Lung (tissue), 12 donors: ENCODE results near the gene ADCY2. TPM values are rescaled to one million over a fixed set of nuclear protein-coding genes. Genes with fewer than 3 reads are reported as not detected.

ENCODE experiments used
- ATAC-seq: fragments of 200-7000 bp; cut with Tn5 transposase; one replicate; pipeline ENCODE4 v1.9.1; 2020; ENCODE audit warnings: moderate number of reproducible peaks; ENCODE audit not compliant: insufficient read depth, low FRiP score
- DNase-seq, 3 donors: peaks; one replicate each; pipeline ENCODE4 v3.0.0-alpha.2; 2013 to 2017
- H3K27ac ChIP-seq, 2 donors: one replicate each; pipeline ENCODE4 v1.5.1; 2013; ENCODE audit warnings: mild to moderate bottlenecking in 2 of 2, moderate library complexity in 2 of 2, control low read depth in 1 of 2, inconsistent platforms in 1 of 2, low read depth in 1 of 2, low read length in 1 of 2
- H3K27me3 ChIP-seq, 3 donors: one replicate each; pipeline ENCODE4 v1.5.1; 2013; ENCODE audit warnings: low read length in 2 of 3; ENCODE audit not compliant: control insufficient read depth in 3 of 3, insufficient read depth in 3 of 3
- H3K36me3 ChIP-seq, 4 donors: one replicate each; pipeline ENCODE4 v1.5.1; 2013; ENCODE audit warnings: low read length in 4 of 4, mild to moderate bottlenecking in 1 of 4, moderate library complexity in 1 of 4; ENCODE audit not compliant: control insufficient read depth in 4 of 4, insufficient read depth in 4 of 4
- H3K4me1 ChIP-seq, 5 donors: one replicate each; pipeline ENCODE4 v1.5.1; 2013; ENCODE audit warnings: low read length in 5 of 5, mild to moderate bottlenecking in 2 of 5, moderate library complexity in 1 of 5; ENCODE audit not compliant: control insufficient read depth in 5 of 5, insufficient read depth in 5 of 5
- H3K4me3 ChIP-seq: one replicate; pipeline ENCODE4 v1.5.1; 2013; ENCODE audit warnings: mild to moderate bottlenecking, control low read depth, moderate library complexity
- H3K9ac ChIP-seq, 2 donors: one replicate each; pipeline ENCODE4 v1.5.1; 2013; ENCODE audit warnings: low read length in 2 of 2, control low read depth in 1 of 2; ENCODE audit not compliant: insufficient read depth in 1 of 2
- H3K9me3 ChIP-seq, 4 donors: one replicate each; pipeline ENCODE4 v1.5.1; 2013; ENCODE audit warnings: low read length in 3 of 4, mild to moderate bottlenecking in 1 of 4, moderate library complexity in 1 of 4; ENCODE audit not compliant: control insufficient read depth in 4 of 4, insufficient read depth in 3 of 4
- WGBS, 2 donors: extraction: QIAGEN DNeasy Blood & Tissue Kit; methylation state at CpG; one replicate each; pipeline ENCODE4 v1.1.7; 2013; 5-methylcytosine and 5-hydroxymethylcytosine counted together
- polyA plus RNA-seq, 2 donors: library from polyadenylated mRNA; stranded (reverse); fragments of 200-250 nt; gene quantifications; one replicate each; pipeline ENCODE4 v1.2.1, GENCODE V29; 2013
- total RNA-seq, 2 donors: library from RNA; depleted of rRNA in 1 of 2; stranded (reverse); fragments of >200 nt in 1 of 2; gene quantifications; one replicate each; pipeline ENCODE4 v1.2.1, GENCODE V29; 2014 to 2021
- TF ChIP-seq, protein P1 (sequence below): IDR thresholded peaks from 2 replicates; pipeline ENCODE4 v1.5.1; 2012; ENCODE audit warnings: mild to moderate bottlenecking; ENCODE audit errors: control extremely low read depth, extremely low read depth
- donor health status: control.
- donor health status: control.
- donor health status: Bipolar disorder and iron deficiency.
- donor health status: healthy.
- donor health status: DM: yes; HTN: yes; CAD: no.

ADCY2 gene
- total and polyA plus RNA-seq, 4 donors, result 0.10 to 3.5 (median 0.84) TPM

DNA sequence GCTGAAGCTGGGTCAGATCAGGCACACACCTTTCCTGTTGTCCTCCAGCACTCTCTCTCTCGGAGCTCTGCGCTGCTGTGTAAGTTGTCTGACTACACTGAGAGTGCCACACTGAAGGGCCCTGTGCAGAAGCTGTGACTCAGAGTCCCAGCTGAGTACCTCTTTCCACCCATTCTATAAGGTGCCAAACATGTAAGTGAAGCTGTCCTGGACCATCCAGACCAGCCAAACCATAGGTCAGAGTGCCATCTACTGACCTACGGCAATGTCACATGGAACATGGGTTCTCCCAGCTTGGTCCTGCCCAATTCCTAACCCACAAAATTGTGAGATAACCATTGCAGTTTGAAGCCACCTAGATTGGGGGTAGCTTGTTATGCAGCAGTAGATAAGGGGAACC lies 68.2 kb downstream of the ADCY2 start:
- H3K9ac ChIP-seq, result no peak overlapping the region
- ATAC-seq, result no peak
- H3K27me3 ChIP-seq, result no peaks in the 10 kb centered on the region
- H3K9me3 ChIP-seq, result peaks cover 0 to 3% (median 0%) of the 10 kb centered on the region in 4 donors
- no peaks in the 10 kb centered on the region for H3K4me1 ChIP-seq
- WGBS, 2 donors, result 82 to 89% methylated on average over 3 of the region's 3 CpGs
- TF ChIP-seq, protein P1, sequence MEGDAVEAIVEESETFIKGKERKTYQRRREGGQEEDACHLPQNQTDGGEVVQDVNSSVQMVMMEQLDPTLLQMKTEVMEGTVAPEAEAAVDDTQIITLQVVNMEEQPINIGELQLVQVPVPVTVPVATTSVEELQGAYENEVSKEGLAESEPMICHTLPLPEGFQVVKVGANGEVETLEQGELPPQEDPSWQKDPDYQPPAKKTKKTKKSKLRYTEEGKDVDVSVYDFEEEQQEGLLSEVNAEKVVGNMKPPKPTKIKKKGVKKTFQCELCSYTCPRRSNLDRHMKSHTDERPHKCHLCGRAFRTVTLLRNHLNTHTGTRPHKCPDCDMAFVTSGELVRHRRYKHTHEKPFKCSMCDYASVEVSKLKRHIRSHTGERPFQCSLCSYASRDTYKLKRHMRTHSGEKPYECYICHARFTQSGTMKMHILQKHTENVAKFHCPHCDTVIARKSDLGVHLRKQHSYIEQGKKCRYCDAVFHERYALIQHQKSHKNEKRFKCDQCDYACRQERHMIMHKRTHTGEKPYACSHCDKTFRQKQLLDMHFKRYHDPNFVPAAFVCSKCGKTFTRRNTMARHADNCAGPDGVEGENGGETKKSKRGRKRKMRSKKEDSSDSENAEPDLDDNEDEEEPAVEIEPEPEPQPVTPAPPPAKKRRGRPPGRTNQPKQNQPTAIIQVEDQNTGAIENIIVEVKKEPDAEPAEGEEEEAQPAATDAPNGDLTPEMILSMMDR, result no peak
- H3K36me3 ChIP-seq, result no peaks in the 10 kb centered on the region
- H3K27ac ChIP-seq, result no peak overlapping the region
- DNase-seq, result no peak
- no peak overlapping the region for H3K4me3 ChIP-seq

DNA sequence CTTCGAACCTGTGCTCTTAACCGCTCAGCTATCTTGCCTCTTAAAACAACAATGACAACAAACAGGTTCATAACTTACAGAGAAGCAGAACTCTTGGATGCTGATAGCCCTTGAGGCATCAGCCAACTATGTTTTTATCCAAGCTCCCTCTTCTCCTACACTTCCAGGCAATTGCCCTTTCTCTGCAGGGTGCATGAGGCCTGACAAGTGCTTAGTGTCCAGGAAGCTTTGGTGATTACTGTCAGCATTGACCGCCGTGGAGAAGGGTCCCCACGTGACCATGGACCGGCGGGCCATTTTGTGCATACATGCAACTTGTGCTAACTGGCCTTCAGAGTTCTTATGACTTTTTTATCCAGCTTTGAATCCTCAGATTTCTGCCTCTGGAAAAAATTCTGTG lies 71.2 kb downstream of the ADCY2 start:
- 76 to 87% methylated on average over 7 of the region's 7 CpGs for WGBS, 2 donors
- TF ChIP-seq, protein P1, result no peak
- no peaks in the 10 kb centered on the region for H3K27me3 ChIP-seq

DNA sequence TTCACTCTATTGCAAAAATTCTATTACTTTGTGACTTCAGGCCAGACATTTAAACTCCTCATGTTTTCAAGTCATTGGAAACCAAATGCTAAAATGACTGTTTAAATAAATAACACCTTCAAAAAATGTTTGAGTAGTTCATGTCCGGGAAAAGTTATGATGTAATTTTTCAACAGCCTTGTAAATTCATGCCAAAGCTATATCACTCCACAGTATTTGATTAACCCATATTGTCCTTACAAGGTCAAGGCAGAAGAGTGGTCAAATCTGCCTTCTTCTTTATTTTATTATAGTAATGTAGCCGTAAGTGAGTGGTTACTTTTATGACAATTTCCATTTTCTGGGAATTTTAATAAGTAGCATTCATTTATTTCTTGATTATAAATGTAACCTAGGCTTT lies 72.8 kb downstream of the ADCY2 start:
- Histone ChIP-seq H3K4me1 (no peaks in the 10 kb centered on the region), H3K9me3 (peaks cover 0 to 4% (median 0%) of the 10 kb centered on the region in 4 donors), H3K27ac (no peak overlapping the region), H3K27me3 (no peaks in the 10 kb centered on the region), H3K4me3 (no peak overlapping the region), H3K36me3 (no peaks in the 10 kb centered on the region), H3K9ac (no peak overlapping the region)
- no peak for ATAC-seq
- WGBS, 2 donors, result 64 to 79% methylated on average over 2 of the region's 2 CpGs
- DNase-seq, result peak in 1 of 3 donors; percentile 8
- TF ChIP-seq, protein P1, result no peak

More for the DNA sequence above, 71.2 kb downstream of the ADCY2 start:
- H3K9ac ChIP-seq, result no peak overlapping the region
- H3K4me1 ChIP-seq, result no peaks in the 10 kb centered on the region
- H3K4me3 ChIP-seq, result no peak overlapping the region
- H3K9me3 ChIP-seq, result peaks cover 0 to 3% (median 0%) of the 10 kb centered on the region in 4 donors
- no peaks in the 10 kb centered on the region for H3K36me3 ChIP-seq
- H3K27ac ChIP-seq, result no peak overlapping the region
- DNase-seq (no peak), ATAC-seq (no peak)

DNA sequence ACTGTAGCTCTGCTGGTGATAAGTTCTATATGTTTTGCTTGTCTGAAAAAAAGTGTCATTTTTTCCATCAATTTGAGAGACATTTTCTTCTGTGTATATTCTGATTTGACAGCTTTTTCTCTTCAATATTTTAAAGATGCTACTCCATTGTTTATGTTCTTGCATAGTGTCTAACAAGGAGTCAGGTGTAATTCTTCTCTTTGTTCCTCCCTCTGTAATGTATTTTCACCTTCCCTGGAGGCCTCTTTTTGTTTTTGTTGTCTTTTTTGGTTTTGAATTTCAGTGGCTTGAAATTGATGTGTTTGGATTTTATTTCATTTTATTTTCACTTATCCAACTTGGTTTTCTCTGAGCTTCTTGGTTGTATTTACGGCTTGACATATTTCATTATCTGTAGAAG lies 75.8 kb downstream of the ADCY2 start:
- TF ChIP-seq, protein P1, result no peak
- Histone ChIP-seq H3K4me3 (no peak overlapping the region), H3K9ac (no peak overlapping the region), H3K9me3 (peaks cover 0 to 1% (median 0%) of the 10 kb centered on the region in 4 donors), H3K36me3 (no peaks in the 10 kb centered on the region), H3K27me3 (no peaks in the 10 kb centered on the region), H3K27ac (no peak overlapping the region), H3K4me1 (no peaks in the 10 kb centered on the region)
- ATAC-seq (no peak), DNase-seq (no peak)
- 92 to 94% methylated on average over 1 of the region's 1 CpG for WGBS, 2 donors
